ENCODE data around the gene SSC5D.
"Not testable (repeated sequence)": the region's sequence is repeated elsewhere in the genome, so short reads cannot be mapped to it uniquely, and the experiment has no call there.

The SSC5D gene

GRCh38 chr19:55488986-55489710, 912 bp downstream of the SSC5D start:
- peak; percentile 83 for DNase-seq

DNA sequence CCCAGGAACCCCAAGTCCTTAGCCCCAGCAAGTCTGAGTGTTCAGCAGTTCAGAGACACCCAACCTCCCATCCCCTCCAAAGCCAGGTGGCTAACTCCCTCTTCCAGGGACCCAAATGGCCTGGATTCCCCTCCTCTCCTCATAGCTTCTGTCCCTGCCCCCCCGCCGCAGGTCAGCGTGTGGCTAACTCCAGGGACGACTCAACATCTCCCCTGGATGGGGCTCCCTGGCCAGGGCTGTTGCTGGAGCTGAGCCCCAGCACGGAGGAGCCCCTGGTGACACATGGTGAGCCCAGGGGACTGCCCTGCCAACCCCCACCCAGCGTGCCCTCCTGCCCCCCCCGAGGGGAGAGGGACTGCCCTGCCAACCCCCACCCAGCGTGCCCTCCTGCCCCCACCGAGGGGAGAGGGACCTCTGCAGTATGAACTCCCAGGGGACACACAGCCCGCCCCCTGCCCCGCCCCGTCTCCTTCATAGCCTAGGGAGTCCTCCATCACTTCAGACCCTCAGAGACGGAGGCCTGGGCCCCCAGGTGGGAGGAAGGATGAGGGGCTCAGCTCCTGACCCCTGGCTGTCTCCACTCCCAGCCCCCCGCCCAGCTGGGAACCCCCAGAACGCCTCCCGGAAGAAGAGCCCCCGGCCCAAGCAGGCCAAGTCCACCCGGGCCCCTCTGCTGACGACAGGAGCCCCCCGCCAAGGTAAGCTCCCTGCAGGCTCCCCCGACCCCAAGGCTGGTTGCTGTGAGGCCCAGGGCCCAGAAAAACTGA, 1.7 kb downstream of the SSC5D start:
- no peak for DNase-seq

DNA sequence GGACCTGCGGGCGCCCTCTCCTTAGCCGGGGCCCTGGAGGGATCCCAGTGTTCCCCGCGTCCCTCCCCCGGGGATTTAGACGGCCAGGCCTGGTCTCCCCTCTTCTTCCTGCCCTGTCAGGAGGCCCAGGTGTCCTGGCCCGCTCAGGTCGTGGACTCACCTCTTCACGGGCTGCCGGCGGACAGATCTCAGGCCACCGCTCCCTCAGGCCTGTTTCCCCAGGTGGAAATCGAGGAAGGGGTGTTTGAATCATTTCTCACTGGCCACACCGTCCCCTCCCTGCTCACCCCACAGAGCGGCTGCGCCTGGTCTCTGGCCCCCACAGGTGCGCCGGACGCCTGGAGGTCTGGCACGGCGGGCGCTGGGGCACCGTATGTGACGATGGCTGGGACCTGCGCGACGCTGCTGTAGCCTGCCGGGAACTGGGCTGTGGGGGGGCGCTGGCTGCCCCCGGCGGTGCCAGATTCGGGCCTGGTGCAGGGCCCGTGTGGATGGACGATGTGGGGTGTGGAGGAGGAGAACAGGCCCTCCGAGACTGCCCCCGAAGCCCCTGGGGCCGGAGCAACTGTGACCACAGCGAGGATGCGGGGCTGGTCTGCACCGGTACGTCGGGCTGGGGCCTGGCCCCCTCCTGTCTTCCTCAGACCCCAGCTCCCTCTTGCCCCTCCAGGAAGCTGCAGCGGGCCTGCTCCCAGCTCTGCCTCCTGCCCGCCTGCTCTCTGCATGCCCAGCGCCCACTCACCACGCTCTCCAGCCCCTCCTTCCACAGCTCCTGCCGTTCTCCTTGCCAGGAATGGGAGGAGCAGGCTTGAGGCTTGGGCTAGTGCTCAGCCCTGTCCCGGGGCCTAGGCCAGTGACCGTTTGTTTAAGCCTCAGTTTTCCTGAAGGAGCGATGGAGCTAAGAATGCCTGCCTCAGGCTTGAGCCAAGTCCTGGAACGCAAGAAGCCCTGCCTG, 2.5 kb downstream of the SSC5D start:
- no peak for DNase-seq

- no peak for DNase-seq
Measured at GRCh38 chr19:55491546-55492360, 3.5 kb downstream of the SSC5D start.

- no peak for DNase-seq
Measured at GRCh38 chr19:55492362-55492944, 4.2 kb downstream of the SSC5D start.

DNA sequence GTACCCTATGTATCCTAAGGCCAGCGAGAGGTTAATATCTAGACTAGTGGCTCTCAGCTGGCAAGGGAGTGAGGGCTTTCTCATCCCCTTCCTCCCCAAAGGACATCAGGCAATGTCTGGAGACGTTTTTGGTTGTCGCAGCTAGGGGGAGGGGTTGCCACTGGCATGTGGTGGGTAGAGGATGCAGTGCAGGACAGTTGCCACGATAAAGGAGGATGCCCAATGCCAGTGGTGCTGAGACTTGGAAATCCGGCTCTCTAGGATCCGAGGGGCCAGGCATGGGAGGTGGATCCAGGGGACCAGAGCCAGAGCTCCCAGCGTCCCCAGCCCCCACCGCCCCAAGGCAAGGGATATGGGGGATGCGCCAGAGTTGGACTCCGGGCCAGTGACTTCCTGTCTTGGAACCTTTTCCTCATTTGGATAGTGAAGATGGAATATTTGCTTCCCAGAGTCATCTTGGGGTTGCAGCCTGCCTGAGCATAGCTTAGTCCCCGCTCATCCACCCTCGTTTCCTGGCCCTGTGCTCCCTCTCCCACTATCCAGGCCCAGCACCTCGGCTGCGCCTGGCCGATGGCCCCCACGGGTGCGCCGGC, 4.9 kb downstream of the SSC5D start:
- DNase-seq: peak; percentile 81

GRCh38 chr19:55493645-55494171, 5.5 kb downstream of the SSC5D start:
- no peak for DNase-seq

DNA sequence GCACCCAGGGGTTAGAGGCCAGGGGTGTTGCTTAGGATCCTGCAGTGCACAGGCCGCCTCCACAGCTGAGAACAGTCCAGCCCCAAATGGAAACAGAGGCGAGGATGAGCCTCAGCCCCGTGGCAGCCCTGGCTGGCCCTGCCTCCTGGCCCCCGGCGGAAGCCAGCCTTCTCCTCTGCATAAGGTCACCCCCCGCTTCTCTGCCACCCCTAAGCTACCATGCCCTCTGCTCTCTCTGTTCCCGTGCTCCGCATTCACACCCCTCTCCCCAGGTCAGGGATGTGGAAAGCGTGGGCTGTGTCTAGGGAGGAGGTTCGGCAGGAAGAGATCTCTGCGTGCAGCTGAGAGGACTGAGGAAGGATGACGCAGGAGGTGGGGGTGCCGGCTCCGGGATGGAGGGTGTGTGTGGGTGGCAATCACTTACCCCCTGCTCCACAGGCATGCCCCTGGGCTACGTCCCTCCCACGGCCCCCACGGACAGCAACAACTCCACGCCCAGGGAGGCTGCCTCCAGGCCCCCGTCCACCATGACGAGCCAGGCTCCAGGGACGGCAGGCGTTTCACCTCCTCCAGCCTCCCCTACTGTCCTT, 6.0 kb downstream of the SSC5D start:
- no peak for DNase-seq

DNA sequence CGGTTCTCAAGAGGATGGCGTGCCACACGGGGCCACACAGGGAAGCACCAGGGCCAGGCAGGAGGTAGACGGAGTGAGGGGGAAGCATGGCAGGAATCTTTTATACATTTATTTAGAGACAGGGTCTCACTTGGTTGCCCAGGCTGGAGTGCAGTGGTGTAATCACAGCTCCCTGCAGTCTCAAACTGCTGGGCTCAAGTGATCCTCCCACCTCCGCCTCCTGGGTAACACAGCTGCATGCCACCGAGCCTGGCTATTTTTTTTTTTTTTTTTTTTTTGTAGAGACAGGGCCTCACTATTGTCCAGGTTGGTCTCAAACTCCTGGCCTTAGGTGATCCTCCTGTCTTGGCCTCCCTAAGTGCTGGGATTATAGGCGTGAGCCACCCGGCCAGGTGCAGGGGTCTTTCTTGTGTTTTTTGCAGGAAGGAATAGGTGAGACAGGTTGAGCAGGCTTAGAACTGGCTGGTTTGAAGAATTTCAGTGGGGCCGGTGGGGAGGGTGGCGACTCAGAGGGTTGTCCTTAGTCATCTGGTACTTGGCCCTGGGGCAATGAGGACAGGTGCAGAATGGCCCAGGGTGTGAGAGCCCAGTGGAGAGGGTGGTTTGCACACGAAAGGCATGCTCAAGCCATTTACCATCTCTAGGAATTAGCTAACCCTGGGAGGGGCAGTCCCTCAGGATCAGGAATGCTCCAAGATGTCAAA, 7.6 kb downstream of the SSC5D start:
- peak; percentile 18 for DNase-seq

GRCh38 chr19:55496820-55497219, 8.6 kb downstream of the SSC5D start:
- DNase-seq: not testable (repeated sequence)

DNA sequence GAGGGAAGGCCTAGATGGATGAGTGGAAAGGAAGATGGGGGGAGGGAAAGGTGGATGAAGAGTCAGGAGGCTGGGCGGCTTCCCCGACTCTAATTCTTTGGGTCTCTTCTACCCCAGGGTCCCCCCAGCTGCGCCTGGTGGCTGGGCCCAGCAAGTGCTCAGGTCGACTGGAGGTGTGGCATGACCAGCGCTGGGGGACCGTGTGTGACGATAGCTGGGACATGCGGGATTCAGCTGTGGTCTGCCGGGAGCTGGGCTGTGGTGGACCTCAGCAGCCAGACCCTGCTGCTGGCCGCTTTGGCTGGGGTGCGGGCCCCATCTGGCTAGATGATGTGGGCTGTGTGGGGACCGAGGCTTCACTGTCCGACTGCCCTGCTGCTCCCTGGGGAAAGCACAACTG, 9.5 kb downstream of the SSC5D start:
- no peak for DNase-seq

- DNase-seq: no peak
Measured at GRCh38 chr19:55498246-55498840, 10.1 kb downstream of the SSC5D start.

DNA sequence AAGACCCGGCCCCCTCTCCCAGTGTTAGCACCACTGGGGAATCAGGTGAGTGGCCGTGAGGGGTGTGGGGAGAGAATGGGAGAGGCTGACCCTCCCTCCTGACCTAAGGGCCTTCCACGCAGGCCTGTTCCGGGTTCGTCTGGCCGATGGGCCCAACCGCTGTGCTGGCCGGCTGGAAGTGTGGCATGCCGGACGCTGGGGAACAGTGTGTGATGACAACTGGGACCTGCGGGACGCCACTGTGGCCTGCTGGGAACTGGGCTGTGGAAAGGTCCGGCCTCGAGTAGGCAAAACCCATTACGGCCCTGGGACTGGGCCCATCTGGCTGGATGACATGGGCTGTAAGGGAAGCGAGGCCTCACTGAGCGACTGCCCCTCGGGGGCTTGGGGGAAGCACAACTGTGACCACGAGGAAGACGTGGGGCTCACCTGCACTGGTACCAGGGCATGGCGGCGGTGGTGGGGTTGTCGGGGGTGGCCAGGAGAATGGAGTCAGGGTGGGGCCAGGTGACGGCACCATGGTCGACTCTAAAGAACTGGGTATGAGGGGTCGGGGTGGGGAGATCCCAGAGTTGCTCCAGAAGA, 12.2 kb downstream of the SSC5D start:
- DNase-seq: no peak

GRCh38 chr19:55502197-55502952, 14.1 kb downstream of the SSC5D start:
- DNase-seq: no peak

GRCh38 chr19:55503157-55503501, 14.9 kb downstream of the SSC5D start:
- DNase-seq: no peak

DNA sequence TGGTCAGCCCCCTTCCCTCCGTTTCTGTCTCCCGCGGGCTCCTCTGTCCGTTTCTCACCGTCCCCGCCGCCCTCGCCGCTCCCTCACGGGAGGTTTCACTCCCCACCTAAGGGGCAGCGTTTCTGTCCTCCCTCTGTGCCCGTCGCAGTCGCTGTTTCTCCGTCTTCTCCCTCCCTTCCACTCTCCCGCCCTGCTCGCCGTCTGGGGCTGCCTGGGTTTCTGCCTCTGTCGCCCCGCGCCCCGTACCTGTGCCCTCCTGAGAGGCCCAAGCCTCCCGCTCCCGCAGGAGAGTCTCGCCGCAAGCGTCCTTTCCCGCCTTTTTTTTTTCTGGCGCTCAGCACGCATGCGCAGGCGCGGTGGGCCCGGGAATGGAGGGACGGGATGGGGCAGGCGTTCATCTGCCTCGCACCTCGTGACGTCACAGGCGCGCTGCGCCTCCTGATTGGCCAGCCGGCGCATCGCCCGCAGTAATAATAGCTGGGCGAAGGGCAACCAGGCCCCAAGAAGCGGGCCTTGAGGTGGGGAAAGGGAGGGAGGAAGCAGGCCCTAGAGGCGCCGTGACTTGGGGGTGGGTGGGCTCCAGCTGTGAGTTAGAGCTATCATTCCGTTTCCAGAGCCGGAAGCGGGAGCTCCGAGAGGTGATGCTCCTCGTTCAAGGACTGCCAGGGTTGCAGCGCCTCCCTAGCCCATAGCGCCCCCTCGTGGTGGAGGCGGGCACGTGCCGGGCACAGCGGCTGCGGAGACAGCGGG, 15.4 kb downstream of the SSC5D start:
- peak; percentile 94 for DNase-seq

GRCh38 chr19:55504252-55504603, 16.0 kb downstream of the SSC5D start:
- no peak for DNase-seq

DNA sequence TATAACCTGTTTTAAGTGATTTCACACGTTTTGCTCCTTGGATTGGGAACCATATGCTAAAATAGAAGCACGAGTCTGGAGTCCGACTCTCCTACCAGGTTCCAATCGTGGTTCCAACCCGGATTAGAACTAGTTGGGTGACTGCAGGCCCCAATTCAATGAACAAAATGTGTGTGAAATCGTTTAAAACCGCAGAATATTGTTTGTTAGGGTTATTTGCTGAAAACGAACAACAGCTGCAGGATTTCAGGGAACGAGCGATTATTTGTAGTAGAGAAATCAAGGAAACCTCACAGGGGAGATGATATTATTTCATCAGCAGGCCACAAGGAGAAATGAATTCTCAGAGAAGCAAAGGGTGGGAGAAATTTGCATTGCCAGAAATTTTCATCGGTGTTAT, 16.7 kb downstream of the SSC5D start:
- DNase-seq: no peak
